ENCODE results near the gene STARD10.

STARD10 gene

DNA sequence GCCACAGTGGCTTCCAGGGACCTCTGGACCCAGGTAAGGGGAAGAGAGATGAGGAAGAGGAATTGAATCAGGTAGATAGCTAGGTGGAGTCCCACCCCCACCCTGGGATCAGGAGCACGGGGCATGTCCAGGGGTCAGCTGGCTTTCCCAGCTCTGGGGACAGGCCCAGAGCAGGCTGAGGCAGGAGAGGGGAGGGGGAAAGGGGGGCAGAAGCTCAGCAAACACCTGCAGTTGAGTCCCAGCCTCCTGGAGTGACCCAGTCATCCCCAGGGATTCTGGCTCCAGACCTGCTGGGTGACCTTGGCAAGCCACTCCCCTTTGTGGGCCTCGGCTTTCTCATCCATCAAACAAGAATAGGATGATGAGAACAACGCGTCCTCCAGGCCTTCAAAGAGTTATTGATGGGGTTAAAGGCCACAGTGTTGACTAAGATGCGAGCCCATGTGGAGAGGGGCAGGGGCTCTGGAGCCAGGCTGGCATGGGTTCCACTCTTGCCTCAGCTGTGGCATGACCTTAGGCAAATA lies 16.0 kb downstream of the STARD10 start:
- H3K4me3 ChIP-seq (ENCODE audit: low read depth, low read length): no peak overlapping the region
- no peak for TF ChIP-seq CTCF (IDR thresholded peaks at IDR 0.05; ENCODE audit: borderline replicate concordance, insufficient read depth, low read depth, low read length)

DNA sequence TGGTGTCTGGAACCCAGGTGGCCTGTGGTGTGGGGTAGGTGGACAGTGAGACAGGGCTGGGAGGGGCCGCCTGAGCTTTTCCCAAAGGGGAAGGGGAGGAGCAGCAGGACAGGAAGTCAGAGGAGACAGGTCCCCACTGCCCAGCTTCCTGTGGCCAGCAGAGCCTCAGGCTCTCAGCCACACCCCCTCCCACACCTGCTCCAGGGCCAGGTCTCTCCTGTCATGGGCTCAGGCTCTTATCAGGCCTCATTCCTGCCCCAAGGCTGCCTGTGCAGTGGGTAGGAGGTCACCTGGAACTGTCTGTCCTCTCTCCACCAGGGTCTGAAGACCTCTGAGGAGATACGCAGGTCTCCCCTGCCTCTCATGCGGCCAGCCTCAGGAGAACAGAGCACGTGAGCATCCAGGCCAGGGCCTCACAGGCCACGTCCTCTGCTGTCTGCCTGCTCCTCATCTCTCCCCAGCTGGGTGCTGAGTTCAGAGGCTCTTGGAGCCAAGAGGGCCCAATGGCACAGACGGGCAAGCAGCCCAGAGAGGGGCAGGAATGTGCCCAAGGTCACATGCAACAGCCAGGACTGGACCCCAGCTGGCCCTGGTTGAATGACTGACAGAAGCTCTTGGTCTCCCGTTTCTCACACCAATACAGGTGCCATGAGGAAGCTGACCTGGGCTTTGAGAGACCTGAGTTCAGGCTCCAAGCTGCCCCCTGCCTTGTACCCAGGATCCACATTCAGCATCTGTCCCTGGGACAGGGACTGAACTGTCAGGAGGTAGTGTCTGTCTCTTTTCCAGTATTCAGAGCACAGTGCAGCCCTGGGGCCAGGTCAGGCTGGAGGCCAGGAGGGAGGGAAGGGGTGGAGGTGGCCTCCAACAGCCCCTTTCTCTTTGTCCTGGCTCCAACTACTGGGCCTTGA lies 16.7 kb downstream of the STARD10 start:
- TF ChIP-seq CTCF (IDR thresholded peaks at IDR 0.05; ENCODE audit: borderline replicate concordance, insufficient read depth, low read depth, low read length): no peak
- H3K4me3 ChIP-seq (ENCODE audit: low read depth, low read length): no peak overlapping the region

GRCh38 chr11:72776117-72776843 lies 17.6 kb downstream of the STARD10 start:
- no peak overlapping the region for H3K4me3 ChIP-seq (ENCODE audit: low read depth, low read length)
- TF ChIP-seq CTCF (IDR thresholded peaks at IDR 0.05; ENCODE audit: borderline replicate concordance, insufficient read depth, low read depth, low read length): no peak

GRCh38 chr11:72775288-72776110 lies 18.3 kb downstream of the STARD10 start:
- H3K4me3 ChIP-seq (ENCODE audit: low read depth, low read length): no peak overlapping the region
- TF ChIP-seq CTCF (IDR thresholded peaks at IDR 0.05; ENCODE audit: borderline replicate concordance, insufficient read depth, low read depth, low read length): no peak

- no peak overlapping the region for H3K4me3 ChIP-seq (ENCODE audit: low read depth, low read length)
- no peak for TF ChIP-seq CTCF (IDR thresholded peaks at IDR 0.05; ENCODE audit: borderline replicate concordance, insufficient read depth, low read depth, low read length)
Measured at GRCh38 chr11:72774499-72774898, 19.3 kb downstream of the STARD10 start.

DNA sequence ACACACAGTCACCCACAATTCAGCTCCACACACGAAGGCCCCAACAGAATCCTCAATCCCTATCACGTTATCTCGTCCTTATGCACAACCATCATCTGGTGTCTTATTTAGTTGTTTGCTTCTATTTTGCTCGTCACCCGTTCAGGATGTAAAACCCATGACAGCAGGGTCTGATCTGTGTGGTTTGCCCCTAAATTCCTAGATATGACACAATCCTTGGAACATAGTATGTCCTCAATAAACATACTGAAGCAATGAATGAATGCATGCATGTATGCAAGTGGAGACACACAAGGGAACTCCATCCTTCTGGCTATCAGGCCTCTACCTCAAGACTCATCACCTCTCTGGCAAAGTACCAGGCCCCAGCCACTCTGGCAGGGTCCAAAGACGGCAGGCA lies 20.2 kb downstream of the STARD10 start:
- H3K4me3 ChIP-seq (ENCODE audit: low read depth, low read length): no peak overlapping the region
- no peak for TF ChIP-seq CTCF (IDR thresholded peaks at IDR 0.05; ENCODE audit: borderline replicate concordance, insufficient read depth, low read depth, low read length)

Measured in GM12875 (cell line).